ENCODE data around the gene MCTP1. TPM values are rescaled to one million over a fixed set of nuclear protein-coding genes. Genes with fewer than 3 reads are reported as not detected.
A peak's percentile ranks its signal among the peaks of the same experiment; 100 is the strongest.

The MCTP1 gene
- total RNA-seq, 2 donors from 2014 or later: 3.3 to 5.0 TPM

DNA sequence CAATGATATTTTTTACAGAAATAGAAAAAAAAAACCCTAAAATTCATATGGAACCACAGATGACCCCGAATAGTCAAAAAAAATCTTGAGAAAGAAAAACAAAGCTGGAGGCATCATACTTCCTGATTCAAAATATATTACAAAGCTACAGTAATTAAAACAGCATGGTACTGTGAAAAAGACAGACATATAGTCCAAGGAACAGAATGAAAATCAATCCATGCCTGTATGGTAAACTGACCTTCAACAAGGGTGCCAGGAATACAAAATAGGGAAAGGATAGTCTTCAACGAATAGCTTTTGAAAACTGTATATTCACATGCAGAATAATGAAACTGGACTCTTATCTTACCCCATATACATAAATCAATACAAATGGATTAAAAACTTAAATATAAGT lies 307.5 kb downstream of the MCTP1 start:
- intact Hi-C loops (cut with DNase I): no loop called here
- Histone ChIP-seq H3K36me3 (no peaks in the 10 kb centered on the region), H3K9me3 (no peaks in the 10 kb centered on the region), H3K27ac (no peak overlapping the region), H3K4me3 (no peak overlapping the region), H3K4me1 (replicated peaks) (no peaks in the 10 kb centered on the region), H3K27me3 (replicated peaks; ENCODE audit: insufficient read depth) (no peaks in the 10 kb centered on the region)
- TF ChIP-seq POLR2A (IDR thresholded peaks at IDR 0.05): no peak
- TF ChIP-seq CTCF (IDR thresholded peaks at IDR 0.05): no peak
- TF ChIP-seq POLR2AphosphoS5 (IDR thresholded peaks at IDR 0.05): no peak
- WGBS: 21% methylated on average over 2 of the region's 2 CpGs
- no peak for DNase-seq (ENCODE audit: low spot score)

DNA sequence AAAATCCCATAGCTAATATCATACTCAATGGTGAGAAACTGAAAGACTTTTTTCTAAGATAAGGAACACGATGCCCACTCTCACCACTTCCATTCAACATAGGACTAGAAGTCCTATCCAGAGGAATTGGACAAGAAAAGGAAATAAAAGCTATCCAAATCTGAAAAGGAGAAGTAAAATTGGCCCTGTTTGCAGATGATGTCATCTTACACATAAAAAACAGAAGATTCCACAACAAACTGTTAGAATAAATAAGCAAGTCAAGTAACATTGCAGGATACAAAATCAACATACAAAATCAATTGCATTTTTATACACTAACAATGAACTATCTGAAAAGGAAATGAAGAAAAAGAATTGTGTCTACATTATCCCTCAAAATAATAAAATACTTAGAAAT lies 308.0 kb downstream of the MCTP1 start:
- no peaks in the 10 kb centered on the region for H3K9me3 ChIP-seq
- 94% methylated on average over 1 of the region's 1 CpG for WGBS
- no peak for TF ChIP-seq POLR2AphosphoS5 (IDR thresholded peaks at IDR 0.05)
- no peak for TF ChIP-seq CTCF (IDR thresholded peaks at IDR 0.05)
- TF ChIP-seq POLR2A (IDR thresholded peaks at IDR 0.05): no peak
- intact Hi-C loops (cut with DNase I): no loop called here
- H3K27me3 ChIP-seq (replicated peaks; ENCODE audit: insufficient read depth): no peaks in the 10 kb centered on the region
- no peak overlapping the region for H3K4me3 ChIP-seq
- DNase-seq (ENCODE audit: low spot score): no peak
- no peak overlapping the region for H3K27ac ChIP-seq
- H3K36me3 ChIP-seq: no peaks in the 10 kb centered on the region
- no peaks in the 10 kb centered on the region for H3K4me1 ChIP-seq (replicated peaks)

GRCh38 chr5:94972268-94972667 lies 312.6 kb downstream of the MCTP1 start:
- Histone ChIP-seq H3K27me3 (replicated peaks; ENCODE audit: insufficient read depth) (no peaks in the 10 kb centered on the region), H3K36me3 (no peaks in the 10 kb centered on the region), H3K9me3 (no peaks in the 10 kb centered on the region), H3K4me3 (no peak overlapping the region), H3K4me1 (replicated peaks) (no peaks in the 10 kb centered on the region), H3K27ac (no peak overlapping the region)
- 89% methylated on average over 1 of the region's 1 CpG for WGBS
- intact Hi-C loops (cut with DNase I): no loop called here
- DNase-seq (ENCODE audit: low spot score): no peak
- TF ChIP-seq POLR2A (IDR thresholded peaks at IDR 0.05): no peak

DNA sequence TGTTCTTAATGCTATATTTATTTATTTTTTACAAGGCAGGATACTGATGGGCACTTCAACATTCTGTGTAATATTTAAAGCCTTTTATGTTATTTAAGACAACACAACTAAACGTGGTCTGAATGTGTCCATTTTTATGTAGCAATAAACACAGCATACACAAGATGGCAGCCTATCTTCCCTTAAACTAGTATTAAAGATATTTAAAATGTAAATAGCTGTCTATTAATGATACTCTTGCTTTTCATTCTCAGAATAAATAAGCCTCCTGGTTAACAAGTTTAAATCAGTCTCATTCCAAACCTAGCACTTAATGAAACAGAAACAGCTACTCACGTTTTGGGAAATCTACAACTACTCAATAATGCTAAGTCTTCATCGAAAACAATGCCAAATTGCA lies 315.7 kb downstream of the MCTP1 start:
- 27% methylated on average over 3 of the region's 3 CpGs for WGBS
- DNase-seq (ENCODE audit: low spot score): no peak
- no peaks in the 10 kb centered on the region for H3K36me3 ChIP-seq
- H3K4me3 ChIP-seq: no peak overlapping the region
- peak in 1 of 4 experiments; percentile 23 for TF ChIP-seq CTCF (IDR thresholded peaks at IDR 0.05)
- TF ChIP-seq POLR2A (IDR thresholded peaks at IDR 0.05): no peak
- intact Hi-C loops (cut with DNase I): no loop called here
- no peaks in the 10 kb centered on the region for H3K9me3 ChIP-seq
- H3K4me1 ChIP-seq (replicated peaks): no peaks in the 10 kb centered on the region
- H3K27ac ChIP-seq: no peak overlapping the region
- H3K27me3 ChIP-seq (replicated peaks; ENCODE audit: insufficient read depth): no peaks in the 10 kb centered on the region

GRCh38 chr5:94968507-94969095 lies 316.3 kb downstream of the MCTP1 start:
- Histone ChIP-seq H3K4me1 (replicated peaks) (no peaks in the 10 kb centered on the region), H3K27me3 (replicated peaks; ENCODE audit: insufficient read depth) (no peaks in the 10 kb centered on the region), H3K36me3 (no peaks in the 10 kb centered on the region), H3K4me3 (no peak overlapping the region), H3K27ac (no peak overlapping the region), H3K9me3 (no peaks in the 10 kb centered on the region)
- 46% methylated on average over 5 of the region's 5 CpGs for WGBS
- peak; percentile 15 for DNase-seq (ENCODE audit: low spot score)
- TF ChIP-seq CTCF (IDR thresholded peaks at IDR 0.05) (peak; percentile 43 to 77 (median 64)), POLR2A (IDR thresholded peaks at IDR 0.05) (no peak), POLR2AphosphoS5 (IDR thresholded peaks at IDR 0.05) (no peak)
- intact Hi-C loops (cut with DNase I): loop anchor here (1.0 kb wide), 1 partner anchor 271 kb away; no protein-coding TSS in a partner anchor
